Nephron progenitor cell (in vitro differentiated cells): Measurements from ENCODE around the gene ZSCAN25.
"Not testable (repeated sequence)": the region's sequence is repeated elsewhere in the genome, so short reads cannot be mapped to it uniquely, and the experiment has no call there.

Source experiments
- DNase-seq: peaks from one replicate; pipeline ENCODE4 v3.0.0; 2021
- H3K27ac Mint-ChIP-seq: 2 replicates; pipeline ENCODE4 v1.8.0; 2021; ENCODE audit warnings: mild to moderate bottlenecking, moderate library complexity, mixed read lengths
- H3K27me3 Mint-ChIP-seq: 2 replicates; pipeline ENCODE4 v1.8.0; 2021; ENCODE audit warnings: mild to moderate bottlenecking, low read depth, mixed read lengths; ENCODE audit not compliant: poor library complexity
- H3K36me3 Mint-ChIP-seq: 2 replicates; pipeline ENCODE4 v1.8.0; 2021; ENCODE audit warnings: low read depth, mixed read lengths
- H3K4me1 Mint-ChIP-seq: 2 replicates; pipeline ENCODE4 v1.8.0; 2021; ENCODE audit warnings: mixed read lengths
- H3K4me3 Mint-ChIP-seq: 2 replicates; pipeline ENCODE4 v1.8.0; 2021; ENCODE audit warnings: mild to moderate bottlenecking, moderate library complexity, mixed read lengths
- H3K9me3 Mint-ChIP-seq: 2 replicates; pipeline ENCODE4 v1.8.0; 2021; ENCODE audit warnings: mild to moderate bottlenecking, moderate library complexity, mixed read lengths
- TF ChIP-seq, protein P1 (sequence below): fragments of 200-600 bp; sonication (generic); IDR thresholded peaks from 2 replicates; pipeline ENCODE4 v1.5.0; 2021; ENCODE audit warnings: antibody characterized with exemption

ZSCAN25 gene

DNA sequence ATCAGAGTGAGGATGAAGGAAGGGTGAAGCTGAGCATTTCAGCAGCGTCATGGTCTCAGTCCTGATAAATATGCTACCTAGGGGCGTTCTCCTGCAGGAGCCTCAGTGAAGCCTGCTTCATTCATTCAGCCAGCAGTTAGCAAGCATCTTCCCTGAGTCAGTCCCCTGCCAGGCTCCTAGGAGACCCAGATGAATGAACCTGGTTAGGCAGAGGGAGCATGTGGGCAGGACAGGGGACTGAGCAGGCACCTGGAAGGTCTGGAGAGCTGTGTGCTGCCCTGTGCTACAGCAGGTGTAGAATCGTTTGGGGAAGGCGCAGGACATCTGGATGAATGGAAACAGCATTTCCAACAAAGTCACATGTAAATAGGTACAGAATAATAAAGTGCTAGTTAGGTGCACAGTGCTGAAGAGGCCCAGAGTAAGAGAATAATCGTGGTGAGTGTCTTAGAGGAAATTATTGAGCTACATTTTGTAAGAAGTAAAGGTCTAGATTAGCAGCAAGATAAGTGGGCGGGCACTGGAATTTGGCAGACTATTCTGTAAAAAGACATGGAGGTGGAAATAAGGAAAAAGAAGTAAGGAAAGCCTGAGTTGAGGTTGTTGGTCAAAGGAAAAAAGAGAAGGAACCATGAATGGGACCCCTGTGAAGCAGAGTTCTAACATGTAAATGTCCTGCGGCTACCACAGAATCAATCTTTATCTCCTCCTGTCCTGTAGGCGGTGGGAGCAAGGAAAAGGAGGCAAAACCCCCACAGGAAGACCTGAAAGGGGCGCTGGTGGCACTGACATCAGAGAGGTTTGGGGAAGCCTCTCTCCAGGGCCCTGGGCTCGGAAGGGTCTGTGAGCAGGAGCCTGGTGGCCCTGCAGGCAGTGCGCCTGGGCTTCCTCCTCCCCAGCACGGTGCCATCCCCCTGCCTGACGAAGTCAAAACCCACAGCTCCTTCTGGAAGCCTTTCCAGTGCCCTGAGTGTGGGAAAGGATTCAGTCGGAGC lies 12.0 kb downstream of the ZSCAN25 start:
- no peaks in the 10 kb centered on the region for H3K9me3 Mint-ChIP-seq
- no peaks in the 10 kb centered on the region for H3K27me3 Mint-ChIP-seq
- no peak overlapping the region for H3K27ac Mint-ChIP-seq
- no peak for DNase-seq
- H3K36me3 Mint-ChIP-seq: peaks cover 72% of the 10 kb centered on the region
- TF ChIP-seq, protein P1, sequence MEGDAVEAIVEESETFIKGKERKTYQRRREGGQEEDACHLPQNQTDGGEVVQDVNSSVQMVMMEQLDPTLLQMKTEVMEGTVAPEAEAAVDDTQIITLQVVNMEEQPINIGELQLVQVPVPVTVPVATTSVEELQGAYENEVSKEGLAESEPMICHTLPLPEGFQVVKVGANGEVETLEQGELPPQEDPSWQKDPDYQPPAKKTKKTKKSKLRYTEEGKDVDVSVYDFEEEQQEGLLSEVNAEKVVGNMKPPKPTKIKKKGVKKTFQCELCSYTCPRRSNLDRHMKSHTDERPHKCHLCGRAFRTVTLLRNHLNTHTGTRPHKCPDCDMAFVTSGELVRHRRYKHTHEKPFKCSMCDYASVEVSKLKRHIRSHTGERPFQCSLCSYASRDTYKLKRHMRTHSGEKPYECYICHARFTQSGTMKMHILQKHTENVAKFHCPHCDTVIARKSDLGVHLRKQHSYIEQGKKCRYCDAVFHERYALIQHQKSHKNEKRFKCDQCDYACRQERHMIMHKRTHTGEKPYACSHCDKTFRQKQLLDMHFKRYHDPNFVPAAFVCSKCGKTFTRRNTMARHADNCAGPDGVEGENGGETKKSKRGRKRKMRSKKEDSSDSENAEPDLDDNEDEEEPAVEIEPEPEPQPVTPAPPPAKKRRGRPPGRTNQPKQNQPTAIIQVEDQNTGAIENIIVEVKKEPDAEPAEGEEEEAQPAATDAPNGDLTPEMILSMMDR: no peak
- no peak overlapping the region for H3K4me3 Mint-ChIP-seq
- no peaks in the 10 kb centered on the region for H3K4me1 Mint-ChIP-seq

DNA sequence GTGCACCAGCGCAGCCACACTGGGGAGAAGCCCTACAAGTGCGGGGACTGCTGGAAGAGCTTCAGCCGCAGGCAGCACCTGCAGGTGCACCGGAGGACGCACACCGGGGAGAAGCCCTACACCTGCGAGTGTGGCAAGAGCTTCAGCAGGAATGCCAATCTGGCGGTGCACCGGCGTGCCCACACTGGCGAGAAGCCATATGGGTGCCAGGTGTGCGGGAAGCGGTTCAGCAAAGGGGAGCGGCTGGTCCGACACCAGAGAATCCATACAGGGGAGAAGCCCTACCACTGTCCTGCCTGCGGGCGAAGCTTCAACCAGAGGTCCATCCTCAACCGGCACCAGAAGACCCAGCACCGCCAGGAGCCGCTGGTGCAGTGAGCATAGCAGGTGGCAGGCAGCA lies 12.9 kb downstream of the ZSCAN25 start:
- H3K36me3 Mint-ChIP-seq: peaks cover 64% of the 10 kb centered on the region
- H3K9me3 Mint-ChIP-seq: no peaks in the 10 kb centered on the region
- TF ChIP-seq, protein P1: no peak
- no peaks in the 10 kb centered on the region for H3K4me1 Mint-ChIP-seq
- no peak overlapping the region for H3K4me3 Mint-ChIP-seq
- H3K27me3 Mint-ChIP-seq: no peaks in the 10 kb centered on the region
- H3K27ac Mint-ChIP-seq: no peak overlapping the region
- DNase-seq: no peak

DNA sequence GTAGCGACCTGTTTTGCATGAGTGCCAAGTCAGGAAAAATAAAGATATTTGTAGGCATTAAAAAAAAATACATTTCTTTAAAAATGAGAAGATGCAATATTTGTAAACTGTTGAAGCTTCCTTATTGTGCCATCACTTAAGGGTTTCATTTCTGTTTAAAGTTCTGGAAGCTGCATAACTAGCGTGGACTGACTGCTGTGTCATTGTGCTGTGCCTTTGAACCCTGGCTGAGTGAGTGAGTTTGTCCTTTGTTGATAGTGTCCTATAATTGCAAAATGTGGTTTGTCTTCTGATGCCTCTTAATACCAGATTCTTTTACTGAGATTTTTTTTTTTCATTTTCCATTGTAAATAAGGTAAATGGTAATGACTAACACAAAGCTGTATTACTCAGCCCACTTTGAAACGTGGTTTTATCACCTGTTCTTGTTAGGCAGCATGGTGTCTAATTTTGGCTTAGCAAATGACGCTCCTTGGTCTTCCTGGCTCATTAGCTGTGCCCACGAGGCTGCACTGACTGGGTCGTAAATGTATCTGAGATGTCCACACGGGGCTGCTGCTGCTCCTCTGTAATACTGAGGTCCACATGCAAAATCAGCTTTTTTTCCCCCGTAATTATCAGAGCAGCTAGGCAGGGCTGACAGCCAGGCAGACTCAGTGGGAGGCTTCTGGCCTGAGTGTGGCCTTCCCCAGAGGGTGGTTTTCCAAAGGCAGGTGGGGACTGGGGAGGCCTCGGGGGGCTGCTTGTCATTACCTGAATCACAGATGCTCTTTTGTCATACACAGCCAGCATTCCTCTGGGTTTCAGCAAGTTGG lies 14.8 kb downstream of the ZSCAN25 start:
- no peak for DNase-seq
- TF ChIP-seq, protein P1: no peak
- H3K9me3 Mint-ChIP-seq: no peaks in the 10 kb centered on the region
- no peaks in the 10 kb centered on the region for H3K4me1 Mint-ChIP-seq
- no peak overlapping the region for H3K4me3 Mint-ChIP-seq
- H3K36me3 Mint-ChIP-seq: peaks cover 57% of the 10 kb centered on the region
- H3K27me3 Mint-ChIP-seq: no peaks in the 10 kb centered on the region
- H3K27ac Mint-ChIP-seq: peak overlapping the region; percentile 37

DNA sequence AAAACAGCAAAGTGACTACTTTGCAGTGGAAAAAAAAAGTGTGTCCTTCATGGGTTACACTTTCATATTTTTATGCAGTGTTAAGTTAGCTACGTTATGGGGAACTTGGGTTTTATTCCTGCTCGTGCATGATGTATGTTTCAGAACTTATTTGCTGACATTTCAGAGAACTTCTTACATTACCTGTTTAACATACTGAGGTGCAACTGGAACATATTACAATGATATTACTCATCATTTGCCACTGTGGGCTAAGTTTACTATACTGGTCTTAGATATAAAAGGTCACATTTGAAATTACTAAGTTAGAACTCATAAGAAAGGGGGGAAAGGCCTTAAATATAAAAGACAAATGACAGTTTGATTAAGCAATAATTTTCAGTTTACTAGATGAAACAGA lies 20.7 kb downstream of the ZSCAN25 start:
- not testable (repeated sequence) for H3K4me3 Mint-ChIP-seq, DNase-seq, H3K27me3 Mint-ChIP-seq, H3K9me3 Mint-ChIP-seq, H3K4me1 Mint-ChIP-seq, H3K27ac Mint-ChIP-seq
- peaks cover 24% of the 10 kb centered on the region for H3K36me3 Mint-ChIP-seq

DNA sequence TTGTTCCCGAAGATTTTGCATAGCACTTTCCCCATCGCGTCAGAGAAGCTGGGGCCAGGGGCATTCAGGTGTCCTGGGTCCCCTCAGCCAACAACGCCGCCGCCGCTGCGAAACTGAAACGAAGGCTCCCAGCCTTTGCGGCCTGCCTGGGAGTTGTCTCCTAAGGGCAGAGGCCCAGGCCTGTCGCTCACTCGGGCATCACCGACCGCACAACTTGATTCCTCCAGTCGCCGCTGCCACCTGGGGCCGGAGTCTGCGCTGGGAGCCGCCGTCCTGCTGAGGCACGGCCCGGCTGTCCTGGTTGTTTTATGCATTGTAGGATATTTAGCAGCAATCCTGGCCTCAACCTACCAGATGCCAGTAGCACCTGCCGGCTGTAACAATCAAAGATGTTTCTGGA lies 22.0 kb downstream of the ZSCAN25 start:
- TF ChIP-seq, protein P1: no peak
- no peaks in the 10 kb centered on the region for H3K27me3 Mint-ChIP-seq
- H3K4me1 Mint-ChIP-seq: no peaks in the 10 kb centered on the region
- H3K9me3 Mint-ChIP-seq: no peaks in the 10 kb centered on the region
- peaks cover 29% of the 10 kb centered on the region for H3K36me3 Mint-ChIP-seq
- no peak for DNase-seq
- no peak overlapping the region for H3K4me3 Mint-ChIP-seq
- H3K27ac Mint-ChIP-seq: no peak overlapping the region

DNA sequence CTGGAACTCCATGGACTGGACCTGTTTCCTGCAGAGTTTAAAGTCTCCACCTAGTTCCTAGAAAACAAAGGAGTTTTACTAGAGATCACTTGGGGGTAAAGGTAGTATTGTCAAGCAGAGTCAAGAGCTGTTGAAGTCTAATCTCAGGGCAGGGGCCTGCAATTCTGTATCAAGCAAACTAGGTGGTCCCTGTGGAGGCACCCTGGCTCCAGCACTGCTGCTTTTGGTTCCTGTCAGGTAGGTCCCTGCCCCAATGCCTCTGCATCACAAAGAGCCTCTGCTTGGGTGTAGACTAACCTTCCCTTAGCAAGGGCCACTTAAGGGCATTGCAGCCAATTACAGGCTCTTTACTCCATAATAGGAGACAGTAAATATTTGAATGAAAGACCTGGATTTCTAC lies 22.5 kb downstream of the ZSCAN25 start:
- H3K9me3 Mint-ChIP-seq: no peaks in the 10 kb centered on the region
- no peaks in the 10 kb centered on the region for H3K27me3 Mint-ChIP-seq
- no peak overlapping the region for H3K27ac Mint-ChIP-seq
- H3K36me3 Mint-ChIP-seq: peaks cover 32% of the 10 kb centered on the region
- H3K4me1 Mint-ChIP-seq: no peaks in the 10 kb centered on the region
- H3K4me3 Mint-ChIP-seq: no peak overlapping the region
- TF ChIP-seq, protein P1: no peak
- DNase-seq: no peak
